ENCODE measurements around the gene AGTRAP.

- no peak for TF ChIP-seq CTCF (IDR thresholded peaks at IDR 0.05)
- no peak for TF ChIP-seq POLR2A (IDR thresholded peaks at IDR 0.05)
These were observed 42.4 kb downstream of the AGTRAP start for GRCh38 chr1:11778336-11778735.
